AG04449 (cell line): ENCODE measurements around the gene NR4A2.

Experiments used
- CTCF ChIA-PET: fragments of 350-600 bp; formaldehyde crosslinking; extraction: SDS; loops from one replicate; lab custom pipeline; 2021; ENCODE audit warnings: antibody characterized with exemption; lab: Yijun Ruan, JAX
- POLR2A ChIA-PET: fragments of 400-600, 350-600 bp; formaldehyde crosslinking; extraction: SDS; loops from one replicate; lab custom pipeline; 2020; ENCODE audit warnings: antibody characterized with exemption, inconsistent platforms; lab: Yijun Ruan, JAX
- DNase-seq: peaks from one replicate; pipeline ENCODE4 v3.0.0-alpha.2; 2010; ENCODE audit warnings: low read depth, low spot score
- H3K4me3 ChIP-seq: 2 replicates; pipeline ENCODE4 v1.5.1; 2011; ENCODE audit warnings: low read depth, mild to moderate bottlenecking, control low read depth, low read length
- TF ChIP-seq, protein P1 (sequence below): IDR thresholded peaks from one replicate; pipeline ENCODE4 v1.5.1; 2011; ENCODE audit warnings: mild to moderate bottlenecking, moderate library complexity, low read length, control low read depth, inconsistent platforms; ENCODE audit not compliant: insufficient read depth; ENCODE audit errors: missing control alignments

Gene NR4A2

DNA sequence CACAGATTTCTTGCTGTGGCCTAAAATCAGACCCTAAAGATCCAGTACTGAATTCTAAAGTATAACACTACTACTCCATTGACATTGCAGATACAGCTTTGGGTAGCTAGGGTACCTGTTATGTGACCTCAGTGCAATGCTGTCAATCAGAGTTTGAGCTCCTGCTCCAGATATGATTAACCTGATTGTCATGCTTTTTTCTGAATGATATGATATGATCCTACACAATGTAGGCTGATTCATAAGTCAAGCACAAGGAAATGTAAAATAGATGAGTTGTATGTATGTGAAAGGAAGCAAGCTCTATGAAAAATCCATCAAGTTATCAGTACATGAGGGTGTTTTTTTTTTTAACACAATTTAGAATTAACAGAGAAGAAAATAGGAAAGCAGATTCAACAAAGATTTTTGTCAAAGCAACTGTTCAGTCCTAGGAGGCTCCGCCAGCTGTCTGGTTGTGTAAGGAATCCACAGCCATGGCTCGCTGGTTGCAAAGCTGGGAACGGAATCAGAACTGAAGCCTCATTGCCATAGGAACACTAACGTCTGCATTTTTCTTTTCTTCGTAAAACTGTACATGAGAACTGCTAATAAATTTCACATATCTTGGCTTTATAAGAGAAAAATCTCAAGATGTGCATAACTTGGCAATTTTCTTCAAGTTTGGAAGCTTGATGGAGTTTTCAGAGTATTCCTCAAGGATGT lies 52.9 kb downstream of the NR4A2 start:
- TF ChIP-seq, protein P1, sequence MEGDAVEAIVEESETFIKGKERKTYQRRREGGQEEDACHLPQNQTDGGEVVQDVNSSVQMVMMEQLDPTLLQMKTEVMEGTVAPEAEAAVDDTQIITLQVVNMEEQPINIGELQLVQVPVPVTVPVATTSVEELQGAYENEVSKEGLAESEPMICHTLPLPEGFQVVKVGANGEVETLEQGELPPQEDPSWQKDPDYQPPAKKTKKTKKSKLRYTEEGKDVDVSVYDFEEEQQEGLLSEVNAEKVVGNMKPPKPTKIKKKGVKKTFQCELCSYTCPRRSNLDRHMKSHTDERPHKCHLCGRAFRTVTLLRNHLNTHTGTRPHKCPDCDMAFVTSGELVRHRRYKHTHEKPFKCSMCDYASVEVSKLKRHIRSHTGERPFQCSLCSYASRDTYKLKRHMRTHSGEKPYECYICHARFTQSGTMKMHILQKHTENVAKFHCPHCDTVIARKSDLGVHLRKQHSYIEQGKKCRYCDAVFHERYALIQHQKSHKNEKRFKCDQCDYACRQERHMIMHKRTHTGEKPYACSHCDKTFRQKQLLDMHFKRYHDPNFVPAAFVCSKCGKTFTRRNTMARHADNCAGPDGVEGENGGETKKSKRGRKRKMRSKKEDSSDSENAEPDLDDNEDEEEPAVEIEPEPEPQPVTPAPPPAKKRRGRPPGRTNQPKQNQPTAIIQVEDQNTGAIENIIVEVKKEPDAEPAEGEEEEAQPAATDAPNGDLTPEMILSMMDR: no peak
- no peak overlapping the region for H3K4me3 ChIP-seq
- DNase-seq: no peak
- ChIA-PET POLR2A (no interaction called here), CTCF (no interaction called here)
